Tibial artery (tissue), 4 donors: ENCODE results near the gene TMBIM1.

Source experiments
- DNase-seq, 2 donors: peaks; one replicate each; pipeline ENCODE4 v3.0.0-alpha.2; 2019
- H3K27ac ChIP-seq, 2 donors: fragments of 200-600 bp; sonication (generic) in 1 of 2; 1 replicate in 1 of 2; 2 replicates in 1 of 2; pipeline ENCODE4 v1.5.1; 2018 to 2019; ENCODE audit warnings: mild to moderate bottlenecking in 1 of 2
- H3K27me3 ChIP-seq, 2 donors: fragments of 200-600 bp; sonication (generic) in 1 of 2; one replicate each; pipeline versions ENCODE4 v1.5.1 to v1.6.0; 2016 to 2019
- H3K36me3 ChIP-seq, 3 donors: fragments of 200-600 bp; sonication (generic) in 2 of 3; one replicate each; pipeline ENCODE4 v1.5.1; 2016 to 2019; ENCODE audit warnings: mild to moderate bottlenecking in 2 of 3
- H3K4me1 ChIP-seq, 4 donors: fragments of 200-600 bp; sonication (generic) in 2 of 4; 1 replicate in 3 of 4; 2 replicates in 1 of 4; pipeline ENCODE4 v1.5.1; 2016 to 2019
- H3K4me3 ChIP-seq, 2 donors: fragments of 200-600 bp; sonication (generic) in 1 of 2; 1 replicate in 1 of 2; 2 replicates in 1 of 2; pipeline ENCODE4 v1.5.1; 2018 to 2019; ENCODE audit warnings: mild to moderate bottlenecking in 2 of 2
- H3K9me3 ChIP-seq, 3 donors: fragments of 200-600 bp; sonication (generic) in 1 of 3; one replicate each; pipeline ENCODE4 v1.5.1; 2016 to 2019
- intact Hi-C: fragments of 100-400 bp; cut with DNase I; formaldehyde crosslinking; loops from one replicate; pipeline ENCODE4 v1.15.0; 2023; ENCODE audit warnings: low total_unique reads
- TF ChIP-seq, protein P1 (sequence below), 2 experiments: fragments of 200-600 bp in 1 of 2; fragments of 450-650 bp in 1 of 2; IDR thresholded peaks; one replicate each; pipeline ENCODE4 v1.5.1; 2017 to 2019; ENCODE audit warnings: antibody characterized with exemption in 2 of 2, mild to moderate bottlenecking in 1 of 2, moderate library complexity in 1 of 2

The TMBIM1 gene, protein sequence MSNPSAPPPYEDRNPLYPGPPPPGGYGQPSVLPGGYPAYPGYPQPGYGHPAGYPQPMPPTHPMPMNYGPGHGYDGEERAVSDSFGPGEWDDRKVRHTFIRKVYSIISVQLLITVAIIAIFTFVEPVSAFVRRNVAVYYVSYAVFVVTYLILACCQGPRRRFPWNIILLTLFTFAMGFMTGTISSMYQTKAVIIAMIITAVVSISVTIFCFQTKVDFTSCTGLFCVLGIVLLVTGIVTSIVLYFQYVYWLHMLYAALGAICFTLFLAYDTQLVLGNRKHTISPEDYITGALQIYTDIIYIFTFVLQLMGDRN

GRCh38 chr2:218292048-218293014 lies at the start of gene TMBIM1:
TMBIM1 (minus strand) TSS chr2:218292503; CDS start chr2:218282141, 10,362 bp downstream.
- H3K36me3 ChIP-seq: no peaks in the 10 kb centered on the region
- peak; percentile 84 to 91 for DNase-seq

GRCh38 chr2:218341381-218341780 lies 49.1 kb upstream of the TMBIM1 start:
- no peak overlapping the region for H3K4me3 ChIP-seq
- TF ChIP-seq, protein P1, sequence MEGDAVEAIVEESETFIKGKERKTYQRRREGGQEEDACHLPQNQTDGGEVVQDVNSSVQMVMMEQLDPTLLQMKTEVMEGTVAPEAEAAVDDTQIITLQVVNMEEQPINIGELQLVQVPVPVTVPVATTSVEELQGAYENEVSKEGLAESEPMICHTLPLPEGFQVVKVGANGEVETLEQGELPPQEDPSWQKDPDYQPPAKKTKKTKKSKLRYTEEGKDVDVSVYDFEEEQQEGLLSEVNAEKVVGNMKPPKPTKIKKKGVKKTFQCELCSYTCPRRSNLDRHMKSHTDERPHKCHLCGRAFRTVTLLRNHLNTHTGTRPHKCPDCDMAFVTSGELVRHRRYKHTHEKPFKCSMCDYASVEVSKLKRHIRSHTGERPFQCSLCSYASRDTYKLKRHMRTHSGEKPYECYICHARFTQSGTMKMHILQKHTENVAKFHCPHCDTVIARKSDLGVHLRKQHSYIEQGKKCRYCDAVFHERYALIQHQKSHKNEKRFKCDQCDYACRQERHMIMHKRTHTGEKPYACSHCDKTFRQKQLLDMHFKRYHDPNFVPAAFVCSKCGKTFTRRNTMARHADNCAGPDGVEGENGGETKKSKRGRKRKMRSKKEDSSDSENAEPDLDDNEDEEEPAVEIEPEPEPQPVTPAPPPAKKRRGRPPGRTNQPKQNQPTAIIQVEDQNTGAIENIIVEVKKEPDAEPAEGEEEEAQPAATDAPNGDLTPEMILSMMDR (IDR thresholded peaks at IDR 0.05): no peak
- no peak overlapping the region for H3K27ac ChIP-seq
- H3K36me3 ChIP-seq: peaks cover 0 to 4% (median 0%) of the 10 kb centered on the region in 3 donors
- intact Hi-C loops: no loop called here
- DNase-seq: no peak
- H3K27me3 ChIP-seq: no peaks in the 10 kb centered on the region
- no peaks in the 10 kb centered on the region for H3K9me3 ChIP-seq
- peaks cover 0 to 36% (median 29%) of the 10 kb centered on the region in 4 donors for H3K4me1 ChIP-seq

More at GRCh38 chr2:218292048-218293014, at the start of gene TMBIM1:
- Histone ChIP-seq H3K9me3 (no peaks in the 10 kb centered on the region), H3K4me3 (peak within 1 kb of the TSS; percentile 89 to 96), H3K27me3 (no peaks in the 10 kb centered on the region), H3K27ac (peak within 1 kb of the TSS; percentile 99), H3K4me1 (peaks cover 0 to 88% (median 68%) of the 10 kb centered on the region in 4 donors)
- intact Hi-C loops: no loop called here
- TF ChIP-seq, protein P1 (IDR thresholded peaks at IDR 0.05): peak; percentile 81 to 95

DNA sequence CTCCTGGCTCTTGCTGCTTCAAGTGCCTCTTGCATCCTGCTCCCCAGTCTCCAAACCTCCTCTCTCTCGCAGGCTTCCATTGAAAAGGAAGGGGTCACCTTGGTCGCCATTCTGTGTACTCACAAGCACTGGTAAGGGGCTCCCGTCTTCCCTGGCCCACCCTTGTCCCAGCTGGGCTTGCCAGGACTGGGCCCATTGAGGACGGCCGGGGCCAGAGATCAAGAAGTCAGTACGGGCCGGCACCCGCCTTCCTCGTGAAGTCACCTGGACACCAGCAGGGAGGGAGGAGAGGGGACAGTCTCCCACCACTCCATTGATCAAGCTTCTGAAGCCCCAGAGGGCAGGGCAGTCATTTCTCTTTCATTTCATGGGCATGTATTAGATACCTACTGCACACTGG lies 48.4 kb upstream of the TMBIM1 start:
- intact Hi-C loops: no loop called here
- H3K36me3 ChIP-seq: peaks cover 0 to 4% (median 0%) of the 10 kb centered on the region in 3 donors
- no peaks in the 10 kb centered on the region for H3K27me3 ChIP-seq
- no peak overlapping the region for H3K4me3 ChIP-seq
- no peak for DNase-seq
- TF ChIP-seq, protein P1 (IDR thresholded peaks at IDR 0.05): no peak
- no peaks in the 10 kb centered on the region for H3K9me3 ChIP-seq
- peaks cover 0 to 30% (median 24%) of the 10 kb centered on the region in 4 donors for H3K4me1 ChIP-seq
- H3K27ac ChIP-seq: no peak overlapping the region

DNA sequence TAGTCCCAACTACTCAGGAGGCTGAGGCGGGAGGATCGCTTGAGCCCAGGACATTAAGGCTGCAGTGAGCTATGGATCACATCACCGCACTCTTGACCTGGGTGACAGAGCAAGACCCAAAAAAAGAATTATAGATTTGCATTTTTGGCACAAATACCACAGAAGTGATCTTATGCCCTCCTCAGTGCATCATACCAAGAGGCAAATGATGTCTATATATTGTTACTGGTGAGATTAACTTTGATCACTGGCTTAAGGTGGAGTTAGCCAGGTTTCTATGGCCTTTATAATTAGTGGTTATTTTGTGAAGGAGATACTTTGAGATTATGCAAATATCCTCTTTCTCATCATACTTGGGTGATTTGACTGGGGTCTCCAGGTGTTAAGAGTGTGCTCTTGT lies 42.2 kb upstream of the TMBIM1 start:
- no peaks in the 10 kb centered on the region for H3K36me3 ChIP-seq
- H3K4me1 ChIP-seq: no peaks in the 10 kb centered on the region
- no peaks in the 10 kb centered on the region for H3K27me3 ChIP-seq
- no peaks in the 10 kb centered on the region for H3K9me3 ChIP-seq
- DNase-seq: no peak
- TF ChIP-seq, protein P1 (IDR thresholded peaks at IDR 0.05): no peak
- no peak overlapping the region for H3K4me3 ChIP-seq
- no peak overlapping the region for H3K27ac ChIP-seq
- intact Hi-C loops: no loop called here

GRCh38 chr2:218332920-218333645 lies 40.8 kb upstream of the TMBIM1 start:
- TF ChIP-seq, protein P1 (IDR thresholded peaks at IDR 0.05): no peak
- H3K4me1 ChIP-seq: no peaks in the 10 kb centered on the region
- DNase-seq: peak in 1 of 2 donors; percentile 45
- no peak overlapping the region for H3K4me3 ChIP-seq
- no peaks in the 10 kb centered on the region for H3K36me3 ChIP-seq
- H3K27me3 ChIP-seq: no peaks in the 10 kb centered on the region
- intact Hi-C loops: no loop called here
- no peaks in the 10 kb centered on the region for H3K9me3 ChIP-seq
- H3K27ac ChIP-seq: no peak overlapping the region
